ENCODE results near the gene APBA2. TPM values are rescaled to one million over a fixed set of nuclear protein-coding genes. Genes with fewer than 3 reads are reported as not detected.

Gene APBA2
- total and polyA plus RNA-seq, 2 of the 4 experiments (the other 2 are of a cell fraction): 21.7 to 33.0 TPM

GRCh38 chr15:28954466-28955159 is 68.8 kb downstream of the APBA2 start (continued):
- no peak for TF ChIP-seq FOS (IDR thresholded peaks at IDR 0.05; ENCODE audit: low read depth, low read length)

- H3K27ac ChIP-seq (ENCODE audit: insufficient read depth, low read length): peak overlapping the region; percentile 11; the same call in 1 of the 2 replicates
- no peak overlapping the region for H3K9ac ChIP-seq (ENCODE audit: low read depth, low read length)
- no TSS peak for BruUV-seq (replicated peaks)
- no peaks in the 10 kb centered on the region for H3K9me3 ChIP-seq (ENCODE audit: control insufficient read depth, insufficient read depth, low read length)
- ChIA-PET CTCF (interaction anchor here (0.7 to 1.6 kb wide), 2 partner anchors 37 to 42 kb away, joined by 3 to 4 read pairs; no protein-coding TSS in a partner anchor), POLR2A (ENCODE audit: unreplicated experiment) (no interaction called here)
- peak overlapping the region; percentile 71 to 82; a peak in 3 of 4 replicates for H4K8ac ChIP-seq (ENCODE audit: low read depth in 2 of 2, low read length in 2 of 2)
- peak overlapping the region; percentile 71 for H2BK120ac ChIP-seq (ENCODE audit: low read depth, low read length)
- H3K36me3 ChIP-seq (ENCODE audit: control insufficient read depth, insufficient read depth, low read length): no peaks in the 10 kb centered on the region
- H3K23ac ChIP-seq (ENCODE audit: low read depth, low read length): no peak overlapping the region
- peak overlapping the region; percentile 3; the same call in 1 of the 2 replicates for H4K5ac ChIP-seq (ENCODE audit: low read depth, low read length)
- intact Hi-C loops (cut with micrococcal nuclease): no loop called here
- in situ Hi-C loops (cut with MboI; ENCODE audit: low sequenced_read_pairs): no loop called here
- H3K4me1 ChIP-seq (ENCODE audit: control insufficient read depth, insufficient read depth, low read length): peaks cover 10% of the 10 kb centered on the region
- H2AFZ ChIP-seq (replicated peaks; ENCODE audit: low read length, poor library complexity): peak overlapping the region; percentile 40
- peaks cover 23 to 51% of the 10 kb centered on the region in 2 experiments; a peak in 3 of 4 replicates for H3K79me1 ChIP-seq (ENCODE audit: low read depth in 1 of 2, low read length in 2 of 2)
- H3K4ac ChIP-seq (ENCODE audit: low read depth, low read length): peak overlapping the region; percentile 72
- ATAC-seq (ENCODE audit: low read depth) (peak; percentile 34; the same call in 1 of the 2 replicates), DNase-seq (peak; percentile 69)
- H2BK15ac ChIP-seq (ENCODE audit: low read depth, low read length): peak overlapping the region; percentile 32; the same call in 1 of the 3 replicates
- H3K4me3 ChIP-seq (ENCODE audit: insufficient read depth, low read depth, low read length): no peak overlapping the region
- no peak overlapping the region for H3K4me2 ChIP-seq (ENCODE audit: low read depth, low read length)
- H2BK20ac ChIP-seq (ENCODE audit: low read depth, low read length): peak overlapping the region; percentile 50
- WGBS, 2 experiments (ENCODE audit: extremely low coverage in 2 of 2, insufficient read length in 1 of 2): 94% methylated on average over 3 of the region's 8 CpGs; no CpG with 5 or more reads in 1 of the 2 experiments
- H3K18ac ChIP-seq (ENCODE audit: low read depth, low read length): no peak overlapping the region
- peak overlapping the region; percentile 74; the same call in 1 of the 2 replicates for H4K91ac ChIP-seq (ENCODE audit: insufficient read depth, low read depth, low read length)
- peaks cover 23% of the 10 kb centered on the region for H3K9me1 ChIP-seq (ENCODE audit: insufficient read depth, low read length)
- H3K14ac ChIP-seq (replicated peaks; ENCODE audit: low read depth, low read length): peak overlapping the region; percentile 54; the same call in 1 of the 2 replicates
- peak overlapping the region; percentile 66 for H2BK5ac ChIP-seq (ENCODE audit: low read depth, low read length, poor library complexity, severe bottlenecking)
- dilution Hi-C loops (cut with HindIII; ENCODE audit: low sequenced_read_pairs, unreplicated experiment): no loop called here
- no peak overlapping the region for H3K56ac ChIP-seq (ENCODE audit: extremely low read depth, insufficient read depth, low read length)
- H2AK9ac ChIP-seq (replicated peaks; ENCODE audit: low read depth, low read length, poor library complexity): no peak overlapping the region
- H4K20me1 ChIP-seq (ENCODE audit: insufficient read depth, low read length): no peaks in the 10 kb centered on the region
- TF ChIP-seq RAD21 (IDR thresholded peaks at IDR 0.05; ENCODE audit: low read length) (no peak), CEBPB (IDR thresholded peaks at IDR 0.05; ENCODE audit: low read depth, low read length) (no peak), POLR2A (IDR thresholded peaks at IDR 0.05; ENCODE audit: low read depth, low read length) (no peak), NFE2L2 (IDR thresholded peaks at IDR 0.05; ENCODE audit: low read depth, low read length) (no peak), MAFK (IDR thresholded peaks at IDR 0.05; ENCODE audit: low read depth, low read length) (no peak), CHD1 (IDR thresholded peaks at IDR 0.05; ENCODE audit: low read depth, low read length) (no peak)
- H3K27me3 ChIP-seq (ENCODE audit: control insufficient read depth, insufficient read depth, low read length): no peaks in the 10 kb centered on the region
- H2AK5ac ChIP-seq (ENCODE audit: low read depth, low read length): peak overlapping the region; percentile 79
Measured at GRCh38 chr15:28955160-28955992, 69.6 kb downstream of the APBA2 start.
